Keratinocyte (primary cell): ENCODE results near the gene CRYBA2.

Experiments
- EZH2 ChIP-seq: IDR thresholded peaks from one replicate; pipeline ENCODE4 v1.6.1; 2012; ENCODE audit warnings: inconsistent platforms, mild to moderate bottlenecking, low read length, moderate library complexity
- TF ChIP-seq, protein P1 (sequence below), 3 experiments: IDR thresholded peaks in 1 of 3; conservative IDR thresholded peaks in 1 of 3; optimal IDR thresholded peaks in 1 of 3; 2 replicates in 2 of 3; 3 replicates in 1 of 3; pipeline versions ENCODE3 to v1.5.1; 2011; ENCODE audit warnings: low read length in 3 of 3, mild to moderate bottlenecking in 3 of 3, moderate library complexity in 2 of 3, control low read depth in 1 of 3, inconsistent platforms in 1 of 3; ENCODE audit not compliant: insufficient read depth in 2 of 3; ENCODE audit errors: extremely low read depth in 1 of 3

DNA sequence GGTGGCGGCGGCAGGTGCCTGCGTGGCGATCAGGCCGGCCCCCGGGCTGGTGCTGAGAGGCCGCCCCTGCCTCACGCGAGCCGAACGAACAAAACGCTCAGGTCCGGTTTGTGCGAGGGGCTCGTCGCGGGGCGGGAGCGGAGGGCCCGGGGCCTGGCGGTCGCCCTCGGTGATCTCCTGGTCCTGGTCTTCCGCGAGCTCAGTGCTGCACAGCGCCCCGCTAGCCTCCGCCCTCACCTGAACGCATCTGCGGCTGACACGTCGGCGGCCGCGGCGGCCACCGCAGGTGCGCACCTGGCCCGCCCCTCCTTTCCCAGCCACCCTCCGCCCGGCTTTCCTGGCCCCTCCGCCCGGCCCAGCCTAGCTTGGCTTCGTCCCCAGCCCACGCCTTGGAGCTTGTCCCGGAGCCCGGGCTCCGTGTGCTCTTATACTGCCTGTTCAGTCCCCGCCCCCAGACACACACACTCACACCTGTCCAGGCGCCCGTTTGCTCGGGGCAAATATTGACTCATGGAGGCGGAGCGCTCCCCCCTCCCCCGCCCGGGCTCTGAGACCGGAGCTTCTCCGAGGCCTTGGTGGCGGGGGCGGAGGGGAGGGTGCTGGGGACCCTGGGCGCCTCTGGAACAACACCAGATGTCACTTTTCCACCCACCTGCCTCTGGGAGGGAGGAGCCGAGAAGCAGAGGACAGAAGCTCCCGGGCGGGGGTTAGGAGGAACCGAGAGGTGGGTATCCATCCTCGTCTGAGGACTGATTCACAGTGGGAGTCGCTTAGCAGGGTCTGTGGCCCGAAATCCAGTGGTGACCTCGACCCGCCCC lies 8.6 kb upstream of the CRYBA2 start:
- TF ChIP-seq EZH2: no peak
- TF ChIP-seq, protein P1, sequence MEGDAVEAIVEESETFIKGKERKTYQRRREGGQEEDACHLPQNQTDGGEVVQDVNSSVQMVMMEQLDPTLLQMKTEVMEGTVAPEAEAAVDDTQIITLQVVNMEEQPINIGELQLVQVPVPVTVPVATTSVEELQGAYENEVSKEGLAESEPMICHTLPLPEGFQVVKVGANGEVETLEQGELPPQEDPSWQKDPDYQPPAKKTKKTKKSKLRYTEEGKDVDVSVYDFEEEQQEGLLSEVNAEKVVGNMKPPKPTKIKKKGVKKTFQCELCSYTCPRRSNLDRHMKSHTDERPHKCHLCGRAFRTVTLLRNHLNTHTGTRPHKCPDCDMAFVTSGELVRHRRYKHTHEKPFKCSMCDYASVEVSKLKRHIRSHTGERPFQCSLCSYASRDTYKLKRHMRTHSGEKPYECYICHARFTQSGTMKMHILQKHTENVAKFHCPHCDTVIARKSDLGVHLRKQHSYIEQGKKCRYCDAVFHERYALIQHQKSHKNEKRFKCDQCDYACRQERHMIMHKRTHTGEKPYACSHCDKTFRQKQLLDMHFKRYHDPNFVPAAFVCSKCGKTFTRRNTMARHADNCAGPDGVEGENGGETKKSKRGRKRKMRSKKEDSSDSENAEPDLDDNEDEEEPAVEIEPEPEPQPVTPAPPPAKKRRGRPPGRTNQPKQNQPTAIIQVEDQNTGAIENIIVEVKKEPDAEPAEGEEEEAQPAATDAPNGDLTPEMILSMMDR (optimal IDR thresholded peaks at IDR 0.05 in 1 of 3, IDR thresholded peaks at IDR 0.05 in 1 of 3, conservative IDR thresholded peaks at IDR 0.05 in 1 of 3; ENCODE audit: extremely low read depth in 1 of 3, insufficient read depth in 2 of 3, low read length in 3 of 3): peak in 1 of 3 experiments; percentile 16
